HFF-Myc (cell line): ENCODE results near the gene CAPS.

Source experiments
- DNase-seq: peaks from one replicate; pipeline ENCODE4 v3.0.0-alpha.2; 2011; ENCODE audit warnings: low read depth; ENCODE audit errors: extremely low read depth
- H3K4me3 ChIP-seq: replicated peaks from 2 replicates; pipeline ENCODE4 v1.5.1; 2011; ENCODE audit warnings: low read depth, mild to moderate bottlenecking, control low read depth, low read length
- TF ChIP-seq, protein P1 (sequence below): IDR thresholded peaks from 2 replicates; pipeline ENCODE4 v1.5.1; 2012; ENCODE audit warnings: mild to moderate bottlenecking, low read depth, low read length, control low read depth; ENCODE audit errors: missing control alignments

CAPS gene

DNA sequence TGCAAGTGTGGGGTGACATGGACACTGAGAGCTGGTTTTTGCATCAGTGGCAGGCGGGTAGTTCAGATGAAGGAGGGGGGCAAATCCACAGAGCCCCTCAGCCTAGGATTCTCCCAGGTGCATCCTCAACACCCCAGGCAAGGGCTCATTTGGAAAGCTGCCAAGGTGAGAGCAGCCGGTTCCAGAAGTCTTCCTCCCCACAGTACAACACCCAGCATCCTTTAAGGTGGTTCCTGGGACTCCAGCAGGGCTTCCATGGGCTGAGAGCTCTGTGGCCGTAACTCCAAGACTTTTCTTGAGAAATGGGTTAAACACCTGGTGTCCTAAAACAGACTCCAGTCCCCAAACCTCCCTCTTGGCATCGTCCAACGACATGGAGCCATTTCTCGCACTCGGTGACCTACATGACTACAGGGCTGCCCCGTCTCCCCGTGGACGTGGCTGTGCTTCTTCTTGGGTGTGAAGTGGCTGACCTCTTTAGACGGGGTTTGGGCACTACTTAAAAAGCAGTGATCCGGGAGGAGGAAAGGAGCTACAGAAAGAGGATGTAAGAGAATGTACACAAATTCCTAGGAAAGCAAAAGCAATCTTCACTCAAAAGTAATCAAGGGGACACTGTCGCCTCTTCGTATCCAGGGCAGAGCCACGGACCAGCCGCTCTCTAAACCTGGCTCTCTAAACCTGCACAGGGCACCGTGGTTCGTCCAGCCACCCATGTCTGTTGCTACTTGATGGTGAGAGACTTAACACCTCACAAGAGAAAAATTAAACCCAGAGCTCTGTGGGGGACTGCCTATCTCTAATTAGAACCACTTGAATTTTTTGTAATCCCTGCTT is 38.4 kb downstream of the CAPS start:
- no peak for DNase-seq
- TF ChIP-seq, protein P1, sequence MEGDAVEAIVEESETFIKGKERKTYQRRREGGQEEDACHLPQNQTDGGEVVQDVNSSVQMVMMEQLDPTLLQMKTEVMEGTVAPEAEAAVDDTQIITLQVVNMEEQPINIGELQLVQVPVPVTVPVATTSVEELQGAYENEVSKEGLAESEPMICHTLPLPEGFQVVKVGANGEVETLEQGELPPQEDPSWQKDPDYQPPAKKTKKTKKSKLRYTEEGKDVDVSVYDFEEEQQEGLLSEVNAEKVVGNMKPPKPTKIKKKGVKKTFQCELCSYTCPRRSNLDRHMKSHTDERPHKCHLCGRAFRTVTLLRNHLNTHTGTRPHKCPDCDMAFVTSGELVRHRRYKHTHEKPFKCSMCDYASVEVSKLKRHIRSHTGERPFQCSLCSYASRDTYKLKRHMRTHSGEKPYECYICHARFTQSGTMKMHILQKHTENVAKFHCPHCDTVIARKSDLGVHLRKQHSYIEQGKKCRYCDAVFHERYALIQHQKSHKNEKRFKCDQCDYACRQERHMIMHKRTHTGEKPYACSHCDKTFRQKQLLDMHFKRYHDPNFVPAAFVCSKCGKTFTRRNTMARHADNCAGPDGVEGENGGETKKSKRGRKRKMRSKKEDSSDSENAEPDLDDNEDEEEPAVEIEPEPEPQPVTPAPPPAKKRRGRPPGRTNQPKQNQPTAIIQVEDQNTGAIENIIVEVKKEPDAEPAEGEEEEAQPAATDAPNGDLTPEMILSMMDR, result no peak
- H3K4me3 ChIP-seq, result no peak overlapping the region

DNA sequence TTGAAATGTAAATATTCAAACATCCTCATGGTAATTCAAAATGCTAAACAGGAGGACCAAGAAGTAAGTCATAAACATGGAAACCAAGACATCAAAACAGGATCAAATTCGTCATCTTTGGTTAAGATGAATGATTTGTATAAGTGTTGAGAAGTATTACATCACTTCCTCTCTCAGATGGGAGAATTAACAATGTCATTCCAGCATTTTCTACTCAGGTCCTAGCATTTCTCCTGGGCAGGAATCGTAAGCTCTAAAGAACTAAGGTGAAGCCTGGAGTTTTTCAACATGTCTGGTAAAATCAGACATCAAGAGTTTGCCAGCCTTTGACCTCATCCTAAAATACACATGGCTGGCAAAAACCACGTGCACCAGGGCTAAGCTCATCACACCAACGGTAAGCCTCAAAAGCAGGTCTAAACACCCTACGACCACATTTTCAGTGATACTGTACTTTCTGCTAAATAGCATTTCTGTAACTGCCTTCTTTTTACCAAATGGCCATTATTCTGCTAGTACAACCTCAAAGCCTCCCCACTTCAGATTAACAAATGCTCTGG is 39.1 kb downstream of the CAPS start:
- no peak overlapping the region for H3K4me3 ChIP-seq
- TF ChIP-seq, protein P1, result no peak
- DNase-seq, result no peak

- H3K4me3 ChIP-seq, result no peak overlapping the region
- TF ChIP-seq, protein P1, result no peak
- DNase-seq, result no peak
Measured at GRCh38 chr19:5953680-5954213, 39.7 kb downstream of the CAPS start.

DNA sequence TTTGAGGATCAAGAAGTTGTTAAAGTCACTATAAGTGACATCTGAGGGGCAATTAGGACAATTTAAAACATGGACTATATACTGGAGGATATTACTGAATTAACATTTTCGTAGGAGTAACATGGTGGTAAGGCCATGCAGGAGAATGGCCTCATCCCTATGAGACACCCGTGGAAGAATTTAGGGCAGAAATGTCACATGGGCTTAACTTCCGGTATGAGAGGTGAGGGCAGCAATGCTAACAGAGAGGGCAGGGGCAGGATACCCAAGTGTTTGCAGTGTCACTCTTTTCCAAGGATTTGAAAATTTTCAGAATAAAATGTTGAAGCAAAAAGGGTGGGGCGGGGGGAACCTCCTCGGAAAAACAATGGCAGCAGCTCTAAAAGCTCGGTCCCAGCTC is 40.2 kb downstream of the CAPS start:
- no peak overlapping the region for H3K4me3 ChIP-seq
- TF ChIP-seq, protein P1, result no peak
- DNase-seq, result no peak

GRCh38 chr19:5955636-5955935 is 41.5 kb downstream of the CAPS start:
- TF ChIP-seq, protein P1, result no peak
- DNase-seq, result no peak

DNA sequence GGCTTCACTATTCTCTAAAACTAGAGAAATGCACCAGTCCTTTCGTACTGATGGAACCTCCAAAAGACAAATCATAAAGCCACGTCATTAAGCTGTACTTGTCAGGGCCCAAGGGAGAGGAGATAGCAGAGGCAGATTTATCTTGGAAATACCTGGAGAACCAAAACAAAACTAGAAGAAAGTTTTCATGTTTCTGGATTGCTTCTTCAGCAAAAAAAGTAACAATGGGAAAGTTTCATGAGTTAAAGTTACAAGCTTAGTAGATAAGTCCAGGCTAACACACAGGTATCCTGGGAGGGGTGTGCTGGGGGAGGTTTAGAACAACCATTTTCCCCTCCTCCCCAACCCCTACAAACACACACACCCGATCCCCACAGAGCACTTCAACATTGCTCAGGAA is 42.3 kb downstream of the CAPS start:
- no peak for DNase-seq
- no peak overlapping the region for H3K4me3 ChIP-seq

More at GRCh38 chr19:5955636-5955935, 41.5 kb downstream of the CAPS start:
- no peak overlapping the region for H3K4me3 ChIP-seq

More for the DNA sequence above, 42.3 kb downstream of the CAPS start:
- TF ChIP-seq, protein P1, result no peak
